Osteoblast (primary cell): ENCODE measurements around the gene IBSP. TPM values are rescaled to one million over a fixed set of nuclear protein-coding genes. Genes with fewer than 3 reads are reported as not detected.

Source experiments
- DNase-seq: peaks from one replicate; pipeline ENCODE4 v3.0.0; 2011; ENCODE audit warnings: low spot score, mixed read lengths; ENCODE audit not compliant: insufficient read length; ENCODE audit errors: missing footprints
- H2AFZ ChIP-seq: 2 replicates; pipeline ENCODE4 v1.6.0; 2011; ENCODE audit warnings: mild to moderate bottlenecking, low read length
- H3K27ac ChIP-seq: 2 replicates; pipeline ENCODE4 v1.5.1; 2011; ENCODE audit warnings: mild to moderate bottlenecking, low read depth, low read length, moderate library complexity
- H3K27me3 ChIP-seq: 2 replicates; pipeline ENCODE4 v1.6.0; 2012; ENCODE audit warnings: mild to moderate bottlenecking, control low read depth, inconsistent platforms, low read length, moderate library complexity; ENCODE audit not compliant: insufficient read depth
- H3K36me3 ChIP-seq: 2 replicates; pipeline ENCODE4 v1.5.1; 2011; ENCODE audit warnings: mild to moderate bottlenecking, low read length, control low read depth, moderate library complexity; ENCODE audit not compliant: insufficient read depth
- H3K4me1 ChIP-seq: 2 replicates; pipeline ENCODE4 v1.5.1; 2011; ENCODE audit warnings: mild to moderate bottlenecking, low read length, control low read depth, moderate library complexity; ENCODE audit not compliant: insufficient read depth
- H3K4me2 ChIP-seq: 2 replicates; pipeline ENCODE4 v1.6.0; 2011; ENCODE audit warnings: mild to moderate bottlenecking, low read length; ENCODE audit not compliant: insufficient read depth
- H3K4me3 ChIP-seq: fragments of 200-600 bp; sonication (generic); 3 replicates; pipeline ENCODE4 v1.5.1; 2012; ENCODE audit warnings: mild to moderate bottlenecking, low read length, inconsistent platforms; ENCODE audit not compliant: insufficient read depth
- H3K79me2 ChIP-seq: 2 replicates; pipeline ENCODE4 v1.6.0; 2012; ENCODE audit warnings: mild to moderate bottlenecking, low read length, control low read depth, inconsistent platforms; ENCODE audit not compliant: insufficient read depth
- H3K9me3 ChIP-seq: 2 replicates; pipeline ENCODE4 v1.5.1; 2011; ENCODE audit warnings: low read depth, low read length, control low read depth
- H4K20me1 ChIP-seq: 2 replicates; pipeline ENCODE4 v1.6.0; 2012; ENCODE audit warnings: mild to moderate bottlenecking, low read length, control low read depth; ENCODE audit not compliant: insufficient read depth
- total RNA-seq: library from RNA; depleted of rRNA; stranded (reverse); fragments of >200 nt; gene quantifications from 2 replicates; pipeline ENCODE4 v1.2.3, GENCODE V29; 2012
- TF ChIP-seq, protein P1 (sequence below): IDR thresholded peaks from 2 replicates; pipeline ENCODE4 v1.5.1; 2011; ENCODE audit warnings: mild to moderate bottlenecking, low read depth, low read length, moderate library complexity; ENCODE audit errors: extremely low read depth

IBSP gene
- total RNA-seq, 1 donor = 15.6 TPM

DNA sequence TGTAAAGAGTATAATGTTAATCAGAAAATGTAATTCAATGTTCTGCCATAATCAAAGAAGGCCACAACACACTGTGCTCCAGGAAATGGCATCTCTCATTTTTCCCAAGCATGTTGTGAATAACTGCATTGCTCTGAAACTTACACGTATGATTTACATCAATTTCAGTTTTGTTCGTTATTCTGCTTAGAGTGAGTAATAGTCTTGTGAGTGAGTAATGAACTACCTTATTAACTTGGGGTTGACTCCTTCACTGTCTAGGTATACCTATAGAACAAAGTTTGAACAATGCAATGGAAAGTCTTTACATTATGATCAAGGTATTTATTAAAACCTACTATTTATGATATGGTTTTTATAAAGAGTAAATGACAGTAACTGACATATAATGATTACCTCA lies 17.8 kb upstream of the IBSP start:
- TF ChIP-seq, protein P1, sequence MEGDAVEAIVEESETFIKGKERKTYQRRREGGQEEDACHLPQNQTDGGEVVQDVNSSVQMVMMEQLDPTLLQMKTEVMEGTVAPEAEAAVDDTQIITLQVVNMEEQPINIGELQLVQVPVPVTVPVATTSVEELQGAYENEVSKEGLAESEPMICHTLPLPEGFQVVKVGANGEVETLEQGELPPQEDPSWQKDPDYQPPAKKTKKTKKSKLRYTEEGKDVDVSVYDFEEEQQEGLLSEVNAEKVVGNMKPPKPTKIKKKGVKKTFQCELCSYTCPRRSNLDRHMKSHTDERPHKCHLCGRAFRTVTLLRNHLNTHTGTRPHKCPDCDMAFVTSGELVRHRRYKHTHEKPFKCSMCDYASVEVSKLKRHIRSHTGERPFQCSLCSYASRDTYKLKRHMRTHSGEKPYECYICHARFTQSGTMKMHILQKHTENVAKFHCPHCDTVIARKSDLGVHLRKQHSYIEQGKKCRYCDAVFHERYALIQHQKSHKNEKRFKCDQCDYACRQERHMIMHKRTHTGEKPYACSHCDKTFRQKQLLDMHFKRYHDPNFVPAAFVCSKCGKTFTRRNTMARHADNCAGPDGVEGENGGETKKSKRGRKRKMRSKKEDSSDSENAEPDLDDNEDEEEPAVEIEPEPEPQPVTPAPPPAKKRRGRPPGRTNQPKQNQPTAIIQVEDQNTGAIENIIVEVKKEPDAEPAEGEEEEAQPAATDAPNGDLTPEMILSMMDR = no peak
- Histone ChIP-seq H3K4me3 (no peak overlapping the region), H3K36me3 (no peaks in the 10 kb centered on the region), H3K27ac (no peak overlapping the region), H3K27me3 (peaks cover 5% of the 10 kb centered on the region), H4K20me1 (no peaks in the 10 kb centered on the region), H3K4me2 (no peak overlapping the region), H3K9me3 (no peaks in the 10 kb centered on the region), H3K4me1 (peaks cover 10% of the 10 kb centered on the region), H2AFZ (no peak overlapping the region), H3K79me2 (no peaks in the 10 kb centered on the region)
- DNase-seq = no peak

DNA sequence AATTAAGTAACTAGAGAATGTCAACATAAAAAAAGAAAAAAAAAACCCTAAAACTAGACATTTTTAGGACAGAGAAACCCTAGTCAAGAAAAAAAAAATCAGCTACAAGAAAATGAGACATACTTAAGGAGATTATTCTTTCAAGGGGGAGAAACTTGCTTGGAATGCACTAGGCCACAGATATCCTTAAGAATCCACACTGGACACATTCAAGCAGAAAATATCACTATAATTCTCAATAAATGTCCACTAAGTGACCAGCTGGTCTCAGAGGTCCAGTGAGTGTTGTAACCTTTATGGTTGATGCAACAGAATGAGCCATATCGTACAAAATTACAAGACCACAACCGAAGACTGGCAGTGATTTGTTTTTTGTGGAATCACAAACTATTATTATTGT lies 15.6 kb upstream of the IBSP start:
- DNase-seq = peak; percentile 13
- Histone ChIP-seq H4K20me1 (no peaks in the 10 kb centered on the region), H3K9me3 (no peaks in the 10 kb centered on the region), H3K79me2 (no peaks in the 10 kb centered on the region), H3K27ac (no peak overlapping the region), H2AFZ (no peak overlapping the region), H3K27me3 (peaks cover 2% of the 10 kb centered on the region), H3K4me1 (peaks cover 10% of the 10 kb centered on the region), H3K36me3 (no peaks in the 10 kb centered on the region), H3K4me2 (no peak overlapping the region), H3K4me3 (no peak overlapping the region)
- TF ChIP-seq, protein P1 = no peak

DNA sequence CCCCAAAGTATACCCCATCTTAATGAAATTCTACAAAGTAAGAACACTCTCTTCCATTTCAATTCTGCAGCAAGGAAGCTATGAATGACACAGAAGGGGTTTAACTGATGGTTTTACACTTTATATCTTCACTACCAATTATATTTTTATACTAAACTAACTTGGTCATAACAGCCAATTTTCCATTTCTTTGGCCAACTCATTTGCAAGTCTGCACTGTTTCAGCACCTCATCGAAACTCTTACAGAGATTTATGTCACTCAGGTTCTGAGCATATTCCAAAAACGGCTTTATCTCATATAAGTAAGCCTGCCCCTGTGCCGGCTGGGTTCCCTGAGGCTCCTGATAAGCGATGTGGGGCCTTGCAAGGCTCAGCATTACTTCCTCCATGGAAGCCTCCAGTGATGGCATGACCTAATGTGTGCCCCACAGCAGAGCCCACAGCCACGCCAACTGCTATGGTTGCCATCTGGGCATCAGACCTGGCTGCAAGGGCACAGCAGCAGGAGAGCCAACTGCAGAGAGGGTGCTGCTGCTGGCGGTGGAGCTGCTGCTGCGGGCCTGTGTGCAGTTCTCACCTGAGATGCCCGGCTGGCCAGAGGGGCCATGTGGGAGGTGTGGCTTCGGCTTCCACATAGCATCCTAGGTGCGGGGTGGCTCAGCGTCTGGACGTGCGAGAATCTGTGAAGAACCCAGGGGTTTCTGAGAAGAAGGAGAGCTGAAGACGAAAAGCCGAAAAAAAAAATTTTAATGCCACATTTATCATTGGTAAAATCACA lies 13.4 kb upstream of the IBSP start:
- TF ChIP-seq, protein P1 = no peak
- no peak overlapping the region for H2AFZ ChIP-seq
- no peaks in the 10 kb centered on the region for H4K20me1 ChIP-seq
- no peaks in the 10 kb centered on the region for H3K36me3 ChIP-seq
- peaks cover 10% of the 10 kb centered on the region for H3K4me1 ChIP-seq
- peaks cover 2% of the 10 kb centered on the region for H3K27me3 ChIP-seq
- no peaks in the 10 kb centered on the region for H3K9me3 ChIP-seq
- H3K27ac ChIP-seq = no peak overlapping the region
- DNase-seq = no peak
- H3K4me3 ChIP-seq = no peak overlapping the region
- no peak overlapping the region for H3K4me2 ChIP-seq
- H3K79me2 ChIP-seq = no peaks in the 10 kb centered on the region

DNA sequence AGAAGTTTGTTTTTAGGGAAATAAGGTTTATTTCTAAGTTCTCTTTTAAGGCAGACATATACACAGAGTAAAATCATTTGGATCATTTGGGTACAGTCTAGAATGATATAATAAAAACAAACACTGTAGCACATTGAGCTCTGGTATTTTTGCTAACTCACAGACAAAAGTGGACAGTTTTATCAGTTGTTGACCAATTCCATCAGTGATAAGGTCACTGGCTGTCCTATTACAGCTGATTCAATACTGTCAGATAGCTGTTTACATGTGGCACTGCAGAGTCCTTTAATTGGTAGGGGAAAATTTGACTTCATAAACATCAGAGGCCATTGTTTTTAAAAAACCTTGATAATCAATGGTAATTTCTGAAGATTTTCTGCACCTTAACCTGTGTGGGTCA lies 3.5 kb downstream of the IBSP start:
- Histone ChIP-seq H3K4me2 (no peak overlapping the region), H3K36me3 (no peaks in the 10 kb centered on the region), H2AFZ (peak overlapping the region; percentile 28), H4K20me1 (no peaks in the 10 kb centered on the region), H3K79me2 (no peaks in the 10 kb centered on the region), H3K9me3 (no peaks in the 10 kb centered on the region), H3K4me1 (peaks cover 31% of the 10 kb centered on the region), H3K27ac (no peak overlapping the region), H3K4me3 (no peak overlapping the region), H3K27me3 (no peaks in the 10 kb centered on the region)
- no peak for DNase-seq
- TF ChIP-seq, protein P1 = no peak
